CD14-positive monocyte (primary cell): ENCODE measurements around the gene UNC93B1. TPM values are rescaled to one million over a fixed set of nuclear protein-coding genes. Genes with fewer than 3 reads are reported as not detected.
A peak's percentile ranks its signal among the peaks of the same experiment; 100 is the strongest.

ENCODE experiments used
- DNase-seq, 3 donors: peaks; one replicate each; pipeline ENCODE4 v3.0.0-alpha.2; 2011 to 2022
- H2AFZ ChIP-seq: 2 replicates; pipeline ENCODE4 v1.6.0; 2012; ENCODE audit warnings: mild to moderate bottlenecking, low read depth, low read length, inconsistent platforms; ENCODE audit not compliant: insufficient read depth, poor library complexity, severe bottlenecking
- H3K27ac ChIP-seq, 2 donors: 1 replicate in 1 of 2; 2 replicates in 1 of 2; pipeline ENCODE4 v1.5.1; 2012 to 2013; ENCODE audit warnings: low read length in 2 of 2, control low read depth in 1 of 2, inconsistent platforms in 1 of 2, low read depth in 1 of 2, mild to moderate bottlenecking in 1 of 2
- H3K27me3 ChIP-seq, 2 donors: one replicate each; pipeline versions ENCODE4 v1.6.0 to v1.6.1; 2011 to 2013; ENCODE audit warnings: low read length in 2 of 2; ENCODE audit not compliant: control insufficient read depth in 2 of 2, insufficient read depth in 2 of 2
- H3K36me3 ChIP-seq, 2 donors: replicated peaks in 1 of 2; 1 replicate in 1 of 2; 2 replicates in 1 of 2; pipeline versions ENCODE4 v1.5.1 to v1.6.1; 2012 to 2013; ENCODE audit warnings: low read length in 2 of 2, control low read depth in 1 of 2, inconsistent platforms in 1 of 2, mild to moderate bottlenecking in 1 of 2; ENCODE audit not compliant: insufficient read depth in 2 of 2, control insufficient read depth in 1 of 2
- H3K4me1 ChIP-seq, 2 donors: 1 replicate in 1 of 2; 2 replicates in 1 of 2; pipeline versions ENCODE4 v1.5.1 to v1.6.1; 2012 to 2013; ENCODE audit warnings: low read length in 2 of 2, control low read depth in 1 of 2, inconsistent platforms in 1 of 2, mild to moderate bottlenecking in 1 of 2, moderate library complexity in 1 of 2; ENCODE audit not compliant: insufficient read depth in 2 of 2, control insufficient read depth in 1 of 2
- H3K4me2 ChIP-seq: replicated peaks from 2 replicates; pipeline ENCODE3; 2012; ENCODE audit warnings: low read length, moderate library complexity, mild to moderate bottlenecking; ENCODE audit not compliant: poor library complexity, severe bottlenecking; ENCODE audit errors: extremely low read depth
- H3K4me3 ChIP-seq, 3 experiments: fragments of 200-600 bp in 1 of 3; sonication (generic) in 1 of 3; replicated peaks in 1 of 3; 1 replicate in 2 of 3; 2 replicates in 1 of 3; pipeline ENCODE4 v1.5.1; 2011 to 2013; ENCODE audit warnings: low read length in 3 of 3, mild to moderate bottlenecking in 3 of 3, control low read depth in 2 of 3, low read depth in 2 of 3, inconsistent platforms in 1 of 3, moderate library complexity in 1 of 3
- H3K79me2 ChIP-seq: 2 replicates; pipeline ENCODE4 v1.6.0; 2012; ENCODE audit warnings: mild to moderate bottlenecking, control low read depth, inconsistent platforms, low read length, moderate library complexity; ENCODE audit not compliant: insufficient read depth
- H3K9ac ChIP-seq: 2 replicates; pipeline ENCODE4 v1.6.0; 2017; ENCODE audit warnings: low read length, mild to moderate bottlenecking; ENCODE audit not compliant: insufficient read depth, poor library complexity, severe bottlenecking
- H3K9me3 ChIP-seq, 2 donors: replicated peaks in 1 of 2; 1 replicate in 1 of 2; 2 replicates in 1 of 2; pipeline versions ENCODE4 v1.5.1 to v1.6.1; 2012 to 2013; ENCODE audit warnings: low read length in 2 of 2, control low read depth in 1 of 2; ENCODE audit not compliant: control insufficient read depth in 1 of 2, insufficient read depth in 1 of 2
- H4K20me1 ChIP-seq: 2 replicates; pipeline ENCODE4 v1.6.0; 2012; ENCODE audit warnings: mild to moderate bottlenecking, low read length, control low read depth, moderate library complexity; ENCODE audit not compliant: insufficient read depth
- H3K27ac Mint-ChIP-seq, 7 donors: one replicate each; pipeline ENCODE4 v1.8.0; 2020; ENCODE audit warnings: mild to moderate bottlenecking in 7 of 7, mixed read lengths in 7 of 7, moderate library complexity in 6 of 7, inconsistent platforms in 2 of 7
- H3K27me3 Mint-ChIP-seq, 3 donors: one replicate each; pipeline ENCODE4 v1.8.0; 2021 to 2022; ENCODE audit warnings: low read depth in 3 of 3, mild to moderate bottlenecking in 3 of 3, mixed read lengths in 3 of 3, moderate library complexity in 3 of 3, inconsistent platforms in 1 of 3
- H3K36me3 Mint-ChIP-seq, 2 donors: one replicate each; pipeline ENCODE4 v1.8.0; 2020; ENCODE audit warnings: mixed read lengths in 2 of 2, inconsistent platforms in 1 of 2, mild to moderate bottlenecking in 1 of 2
- H3K4me1 Mint-ChIP-seq: one replicate; pipeline ENCODE4 v1.8.0; 2020; ENCODE audit warnings: mild to moderate bottlenecking, mixed read lengths
- H3K4me3 Mint-ChIP-seq, 2 donors: one replicate each; pipeline ENCODE4 v1.8.0; 2020; ENCODE audit warnings: mild to moderate bottlenecking in 2 of 2, mixed read lengths in 2 of 2, moderate library complexity in 1 of 2
- H3K9me3 Mint-ChIP-seq, 7 donors: one replicate each; pipeline ENCODE4 v1.8.0; 2020 to 2022; ENCODE audit warnings: mixed read lengths in 7 of 7, mild to moderate bottlenecking in 6 of 7, moderate library complexity in 6 of 7, inconsistent platforms in 2 of 7
- WGBS: methylation state at CpG from one replicate; pipeline ENCODE4 v1.1.5; 2013; ENCODE audit warnings: missing lambda C conversion rate; ENCODE audit not compliant: insufficient coverage; 5-methylcytosine and 5-hydroxymethylcytosine counted together
- intact Hi-C, 2 donors: fragments of 100-400 bp; cut with micrococcal nuclease; formaldehyde crosslinking; loops; one replicate each; pipeline versions ENCODE4 v1.15.0 to v1.15.1; 2023
- polyA plus RNA-seq, 3 donors: library from polyadenylated mRNA; depleted of rRNA in 1 of 3; unstranded in 2 of 3; stranded (reverse) in 1 of 3; fragments of 300-500 nt in 2 of 3; fragments of >200 nt in 1 of 3; fragmentation: Illumina TruSeq in 2 of 3; gene quantifications; 1 replicate in 2 of 3; 2 replicates in 1 of 3; pipeline ENCODE4 v1.2.3, GENCODE V29; 2012 to 2021
- TF ChIP-seq, protein P1 (sequence below): fragments of 200-600 bp; IDR thresholded peaks from one replicate; pipeline ENCODE4 v1.8.0; 2022; ENCODE audit warnings: antibody characterized with exemption, mild to moderate bottlenecking

UNC93B1 gene
- polyA plus RNA-seq, 3 donors, result 185 to 301 (median 220) TPM

DNA sequence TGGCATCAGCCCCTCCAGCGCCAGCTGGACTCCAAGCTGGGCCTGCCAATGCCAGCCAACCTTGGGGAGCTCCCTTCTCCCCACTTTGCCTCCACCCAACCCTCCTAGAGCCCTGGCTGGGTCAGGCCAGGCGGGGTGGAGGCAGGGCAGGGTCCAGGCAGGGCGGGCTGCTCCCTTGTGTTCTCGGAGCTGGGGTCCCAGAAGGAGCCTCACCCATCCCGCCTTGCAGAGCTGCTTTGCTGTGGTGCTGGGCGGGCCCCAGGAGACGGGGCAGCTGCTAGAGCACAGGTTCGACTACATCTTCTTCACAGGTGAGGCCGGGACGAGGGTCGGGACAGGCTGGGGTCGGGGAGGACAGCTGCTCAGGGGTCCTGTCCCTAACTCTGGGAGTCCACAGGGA lies 15.6 kb upstream of the UNC93B1 start:
- Mint-ChIP-seq H3K27me3 (peaks cover 0 to 3% (median 2%) of the 10 kb centered on the region in 3 donors), H3K4me3 (no peak overlapping the region), H3K4me1 (peaks cover 12% of the 10 kb centered on the region), H3K9me3 (no peaks in the 10 kb centered on the region), H3K36me3 (peaks cover 57 to 90% of the 10 kb centered on the region in 2 donors), H3K27ac (peak overlapping the region in 2 of 7 donors; percentile 3 to 42)
- intact Hi-C loops, result no loop called here
- Histone ChIP-seq H3K27ac (no peak overlapping the region), H3K4me3 (no peak overlapping the region), H4K20me1 (peaks cover 68% of the 10 kb centered on the region), H2AFZ (no peak overlapping the region), H3K9me3 (no peaks in the 10 kb centered on the region), H3K79me2 (peaks cover 11% of the 10 kb centered on the region), H3K27me3 (no peaks in the 10 kb centered on the region), H3K4me1 (peaks cover 5 to 7% of the 10 kb centered on the region in 2 donors), H3K36me3 (peaks cover 66 to 87% of the 10 kb centered on the region in 2 donors), H3K9ac (no peak overlapping the region), H3K4me2 (no peak overlapping the region)
- 100% methylated on average over 8 of the region's 12 CpGs for WGBS
- DNase-seq, result no peak
- TF ChIP-seq, protein P1, sequence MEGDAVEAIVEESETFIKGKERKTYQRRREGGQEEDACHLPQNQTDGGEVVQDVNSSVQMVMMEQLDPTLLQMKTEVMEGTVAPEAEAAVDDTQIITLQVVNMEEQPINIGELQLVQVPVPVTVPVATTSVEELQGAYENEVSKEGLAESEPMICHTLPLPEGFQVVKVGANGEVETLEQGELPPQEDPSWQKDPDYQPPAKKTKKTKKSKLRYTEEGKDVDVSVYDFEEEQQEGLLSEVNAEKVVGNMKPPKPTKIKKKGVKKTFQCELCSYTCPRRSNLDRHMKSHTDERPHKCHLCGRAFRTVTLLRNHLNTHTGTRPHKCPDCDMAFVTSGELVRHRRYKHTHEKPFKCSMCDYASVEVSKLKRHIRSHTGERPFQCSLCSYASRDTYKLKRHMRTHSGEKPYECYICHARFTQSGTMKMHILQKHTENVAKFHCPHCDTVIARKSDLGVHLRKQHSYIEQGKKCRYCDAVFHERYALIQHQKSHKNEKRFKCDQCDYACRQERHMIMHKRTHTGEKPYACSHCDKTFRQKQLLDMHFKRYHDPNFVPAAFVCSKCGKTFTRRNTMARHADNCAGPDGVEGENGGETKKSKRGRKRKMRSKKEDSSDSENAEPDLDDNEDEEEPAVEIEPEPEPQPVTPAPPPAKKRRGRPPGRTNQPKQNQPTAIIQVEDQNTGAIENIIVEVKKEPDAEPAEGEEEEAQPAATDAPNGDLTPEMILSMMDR, result no peak

GRCh38 chr11:68018730-68019190 lies 14.9 kb upstream of the UNC93B1 start:
- Mint-ChIP-seq H3K27me3 (peaks cover 0 to 3% (median 2%) of the 10 kb centered on the region in 3 donors), H3K4me3 (no peak overlapping the region), H3K27ac (peak overlapping the region in 2 of 7 donors; percentile 42 to 58), H3K4me1 (peaks cover 19% of the 10 kb centered on the region), H3K9me3 (no peaks in the 10 kb centered on the region), H3K36me3 (peaks cover 57 to 89% of the 10 kb centered on the region in 2 donors)
- H3K27me3 ChIP-seq, result no peaks in the 10 kb centered on the region
- H3K36me3 ChIP-seq, result peaks cover 59 to 83% of the 10 kb centered on the region in 2 donors
- H3K79me2 ChIP-seq, result peaks cover 19% of the 10 kb centered on the region
- H2AFZ ChIP-seq, result no peak overlapping the region
- H3K9ac ChIP-seq, result no peak overlapping the region
- 98% methylated on average over 17 of the region's 18 CpGs for WGBS
- intact Hi-C loops, result no loop called here
- no peak overlapping the region for H3K4me2 ChIP-seq
- peaks cover 13 to 15% of the 10 kb centered on the region in 2 donors for H3K4me1 ChIP-seq
- H3K27ac ChIP-seq, result no peak overlapping the region
- TF ChIP-seq, protein P1, result no peak
- H3K9me3 ChIP-seq, result no peaks in the 10 kb centered on the region
- H3K4me3 ChIP-seq, result no peak overlapping the region
- peaks cover 68% of the 10 kb centered on the region for H4K20me1 ChIP-seq
- DNase-seq, result no peak
